GM21367 (cell line): ENCODE data around the gene SOX8.

Experiments used
- ATAC-seq: cut with Tn5 transposase; IDR thresholded peaks from one replicate; pipeline ENCODE4 v1.9.1; 2021; ENCODE audit not compliant: unreplicated experiment

The SOX8 gene

GRCh38 chr16:1003391-1004347 lies 22.1 kb downstream of the SOX8 start:
- ATAC-seq = no peak

GRCh38 chr16:1005286-1005685 lies 23.7 kb downstream of the SOX8 start:
- ATAC-seq = no peak

GRCh38 chr16:1006781-1007180 lies 25.2 kb downstream of the SOX8 start:
- no peak for ATAC-seq

DNA sequence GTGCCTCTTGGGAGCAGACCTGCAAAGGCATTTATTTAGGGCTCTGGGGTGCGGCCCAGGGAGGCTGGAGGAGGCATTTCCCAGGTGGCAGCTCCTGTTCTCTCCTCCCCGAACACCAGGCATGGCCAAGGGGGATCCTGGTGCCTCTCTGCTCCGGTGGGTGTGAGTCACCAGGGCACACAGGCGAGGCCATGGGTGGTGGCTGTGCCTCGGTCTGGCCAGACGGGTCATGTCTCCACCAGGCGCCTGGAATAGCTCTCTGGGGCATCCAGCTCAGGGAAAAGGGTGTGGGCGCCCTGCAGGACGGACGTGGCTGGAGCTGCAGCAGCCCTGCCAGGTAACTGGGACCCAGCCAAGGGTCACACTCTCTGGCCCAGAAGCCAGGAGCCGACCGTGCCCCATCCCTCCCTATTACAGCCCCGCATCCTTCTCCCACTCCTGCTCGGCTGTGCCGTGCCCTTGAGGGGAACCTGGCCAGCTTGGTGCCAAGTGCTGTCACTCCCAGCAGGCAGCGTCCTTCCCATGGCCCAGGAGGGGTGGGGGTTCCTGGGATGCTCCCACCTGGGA lies 25.8 kb downstream of the SOX8 start:
- no peak for ATAC-seq

GRCh38 chr16:1008085-1008484 lies 26.5 kb downstream of the SOX8 start:
- no peak for ATAC-seq

DNA sequence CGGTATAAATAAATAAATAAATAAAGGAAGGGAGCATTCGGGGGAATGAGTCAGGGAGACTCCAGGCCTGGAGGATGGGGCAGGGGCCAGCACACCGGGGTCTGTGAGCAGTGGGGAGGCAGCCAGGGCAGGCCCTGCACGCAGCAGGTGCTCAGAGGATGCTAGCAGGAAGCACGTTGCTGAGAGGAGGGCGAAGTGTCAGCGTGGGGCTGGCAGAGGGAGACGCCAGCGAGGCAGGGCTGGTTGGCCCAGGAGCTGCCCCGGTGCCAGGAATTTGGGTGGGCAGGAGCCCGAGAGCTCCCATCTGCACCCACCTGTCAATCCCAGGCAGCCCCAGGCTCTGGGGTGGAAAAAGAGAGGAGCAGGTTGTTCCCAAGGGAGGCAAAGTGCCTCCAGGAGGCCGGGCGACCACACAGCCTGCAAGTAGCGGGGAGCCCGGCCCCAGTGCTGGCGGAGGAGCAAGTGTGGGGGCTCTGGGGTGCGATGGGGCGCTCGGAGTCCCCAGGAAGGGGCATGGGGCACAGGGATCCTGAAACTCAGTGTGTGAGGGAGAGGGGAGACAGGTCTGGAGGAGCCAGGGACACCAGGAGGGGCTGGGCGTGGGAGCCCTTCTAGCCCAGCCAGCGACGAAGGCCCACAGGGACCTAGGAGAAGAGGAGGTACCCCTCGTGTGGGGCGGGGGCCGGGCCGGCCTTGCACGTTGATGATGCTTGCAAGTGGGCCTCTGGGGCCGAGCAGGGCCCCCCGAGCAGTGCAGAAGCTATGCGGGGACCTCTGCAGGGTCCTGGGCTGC lies 28.0 kb downstream of the SOX8 start:
- no peak for ATAC-seq

GRCh38 chr16:1010251-1010650 lies 28.7 kb downstream of the SOX8 start:
- ATAC-seq = no peak

- no peak for ATAC-seq
Measured at GRCh38 chr16:1010815-1011214, 29.2 kb downstream of the SOX8 start.

DNA sequence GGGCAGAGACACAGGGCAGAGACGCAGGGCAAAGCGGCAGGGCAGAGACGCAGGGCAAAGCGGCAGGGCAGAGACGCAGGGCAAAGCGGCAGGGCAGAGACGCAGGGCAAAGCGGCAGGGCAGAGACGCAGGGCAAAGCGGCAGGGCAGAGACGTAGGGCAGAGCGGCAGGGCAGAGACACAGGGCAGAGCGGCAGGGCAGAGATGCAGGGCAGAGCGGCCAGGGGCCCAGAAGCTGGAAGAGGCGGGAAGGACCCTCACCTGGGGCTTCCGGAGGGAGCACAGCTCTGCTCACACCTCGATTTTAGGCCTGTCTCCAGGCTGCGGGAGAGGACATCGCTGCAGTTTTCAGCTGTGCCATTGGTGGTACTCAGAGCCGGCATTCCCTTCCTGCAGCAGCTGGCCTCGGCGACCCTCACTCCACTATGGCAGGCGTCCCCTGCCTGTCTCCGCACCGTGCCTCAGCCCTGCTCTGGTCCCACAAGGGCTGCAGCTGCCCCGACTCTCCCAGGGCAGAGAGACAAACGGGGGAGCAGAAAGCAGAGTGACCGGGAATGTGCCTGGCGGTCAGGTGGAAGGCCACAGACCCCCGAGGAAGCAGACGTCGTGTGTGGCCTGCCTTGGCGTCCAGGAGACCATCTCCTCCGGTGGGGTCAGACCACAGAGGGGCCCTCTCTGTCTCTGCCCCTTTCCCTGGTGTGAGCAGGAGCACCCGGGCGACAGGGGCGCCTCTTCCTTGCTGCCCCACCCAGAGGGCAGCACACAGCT lies 29.9 kb downstream of the SOX8 start:
- no peak for ATAC-seq

DNA sequence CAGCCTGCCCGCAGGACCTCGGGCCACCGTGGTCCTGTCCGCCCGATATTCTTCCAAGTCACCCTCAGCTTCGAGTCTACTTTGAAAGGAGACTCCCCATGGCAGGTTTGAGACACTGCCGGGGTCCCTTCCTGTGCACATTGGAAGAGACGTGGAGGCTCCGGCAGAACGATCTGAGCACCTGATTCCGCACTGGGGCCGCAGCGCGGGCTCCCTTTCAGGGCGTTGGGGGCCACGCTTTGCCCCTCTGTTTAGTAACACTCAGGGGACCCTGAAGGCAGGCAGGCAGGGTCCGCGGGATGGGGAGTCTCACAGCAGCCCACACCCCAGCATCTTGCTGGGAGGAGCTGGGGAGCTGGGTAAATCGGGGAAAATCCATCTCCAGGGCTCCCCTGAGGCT lies 30.6 kb downstream of the SOX8 start:
- ATAC-seq = no peak

GRCh38 chr16:1012722-1013592 lies 31.4 kb downstream of the SOX8 start:
- no peak for ATAC-seq

GRCh38 chr16:1013593-1013900 lies 32.0 kb downstream of the SOX8 start:
- no peak for ATAC-seq

- ATAC-seq = no peak
Measured at GRCh38 chr16:1014221-1014620, 32.7 kb downstream of the SOX8 start.

GRCh38 chr16:1014771-1015495 lies 33.4 kb downstream of the SOX8 start:
- no peak for ATAC-seq

DNA sequence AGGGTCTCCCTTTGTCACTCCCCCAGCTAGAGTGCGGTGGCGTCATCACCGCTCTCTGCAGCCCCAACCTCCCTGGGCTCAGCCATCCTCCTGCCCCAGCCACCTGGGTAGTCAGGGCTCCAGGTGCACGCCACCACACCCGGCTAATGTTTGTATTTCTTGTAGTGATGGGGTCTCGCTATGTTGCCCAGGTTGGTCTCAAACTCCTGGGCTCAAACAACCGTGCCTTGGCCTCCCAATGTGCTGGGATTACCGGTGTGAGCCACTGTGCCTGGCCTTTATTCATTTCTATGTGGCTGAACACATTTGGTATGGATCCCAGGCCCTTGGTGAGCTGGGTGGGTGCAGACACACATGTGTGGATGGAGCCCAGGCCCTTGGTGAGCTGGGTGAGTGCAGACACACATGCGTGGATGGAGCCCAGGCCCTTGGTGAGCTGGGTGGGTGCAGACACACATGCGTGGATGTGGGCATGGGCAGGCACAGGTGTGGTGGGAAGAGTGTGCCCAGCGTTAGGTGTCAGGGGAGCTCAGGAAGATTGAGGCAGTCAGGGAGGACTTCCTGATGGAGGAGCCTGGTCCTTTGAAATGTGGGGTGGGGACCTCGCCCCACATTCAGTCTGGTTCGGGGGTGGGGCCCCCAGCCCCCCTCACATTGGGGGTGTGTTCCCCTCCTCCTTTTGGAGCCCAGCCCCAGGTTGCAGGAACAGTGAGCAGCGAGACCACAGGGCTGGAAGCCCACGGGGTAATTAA lies 37.1 kb downstream of the SOX8 start:
- ATAC-seq = no peak

DNA sequence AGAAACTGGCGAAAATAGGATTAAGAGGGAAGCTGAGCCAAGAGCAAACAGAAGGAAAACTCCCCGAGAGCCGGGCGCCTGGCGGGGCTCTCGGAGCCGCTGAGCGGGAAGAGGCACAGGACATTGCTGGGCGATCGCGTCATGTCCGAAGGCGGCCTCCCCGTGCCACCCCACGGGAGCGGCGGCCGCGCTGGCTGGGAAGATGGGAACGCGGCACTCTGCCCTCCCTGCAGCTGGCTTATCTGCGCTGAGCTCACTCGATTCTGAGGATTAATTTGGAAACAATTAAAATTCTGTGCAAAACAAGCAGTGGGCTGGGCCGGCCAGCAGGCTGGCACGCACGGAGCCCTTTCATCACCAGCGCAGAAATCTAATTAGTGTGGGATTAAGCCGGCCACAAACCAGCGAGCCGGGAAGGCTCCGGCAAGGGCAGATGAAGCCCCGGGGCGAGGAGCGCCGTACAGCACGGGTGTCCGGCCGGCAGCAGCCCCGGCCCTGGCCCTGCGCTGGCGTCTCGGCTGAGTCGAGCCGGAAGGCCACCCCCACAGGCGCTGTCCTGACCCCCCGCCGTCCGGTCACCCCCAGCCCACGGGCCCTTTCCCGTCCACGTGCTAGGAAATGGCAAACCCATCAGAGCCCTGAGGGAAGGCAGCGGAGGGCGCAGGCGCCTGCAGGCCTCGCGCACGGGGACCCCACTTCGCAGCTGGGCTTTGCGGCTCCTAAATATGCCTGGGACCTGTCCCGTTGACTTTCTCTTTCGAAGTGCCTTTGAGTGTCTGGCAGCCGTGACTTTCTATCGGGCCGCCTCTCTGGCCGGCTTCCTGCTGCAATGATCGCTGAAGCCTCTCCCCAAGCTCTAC lies 37.9 kb downstream of the SOX8 start:
- ATAC-seq = no peak

DNA sequence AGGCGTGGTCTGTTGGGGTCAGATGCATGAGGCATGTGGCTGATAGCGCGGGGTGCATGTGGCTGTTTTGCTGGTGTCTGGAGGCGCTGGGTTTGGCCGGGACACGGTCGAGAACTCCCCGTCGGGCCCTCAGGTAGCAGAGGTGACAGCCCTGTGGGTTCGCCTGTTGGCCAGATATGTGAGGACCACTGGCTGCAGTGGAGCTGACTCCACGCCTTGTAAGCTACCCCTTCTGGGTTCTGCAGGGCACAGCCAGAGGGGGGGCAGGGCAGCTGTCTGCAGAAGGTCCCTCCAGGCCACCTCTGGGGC lies 38.5 kb downstream of the SOX8 start:
- ATAC-seq = no peak

GRCh38 chr16:1020591-1020990 lies 39.0 kb downstream of the SOX8 start:
- ATAC-seq = no peak
